CD4-positive, alpha-beta T cell treated with Interleukin-2 at 100 ng/mL for 4 hours (primary cell): Measurements from ENCODE around the gene NUP210.
"Not testable (repeated sequence)": the region's sequence is repeated elsewhere in the genome, so short reads cannot be mapped to it uniquely, and the experiment has no call there.

Experiments
- DNase-seq: peaks from one replicate; pipeline ENCODE4 v3.0.0-alpha.2; 2020; ENCODE audit warnings: low spot score

The NUP210 gene

DNA sequence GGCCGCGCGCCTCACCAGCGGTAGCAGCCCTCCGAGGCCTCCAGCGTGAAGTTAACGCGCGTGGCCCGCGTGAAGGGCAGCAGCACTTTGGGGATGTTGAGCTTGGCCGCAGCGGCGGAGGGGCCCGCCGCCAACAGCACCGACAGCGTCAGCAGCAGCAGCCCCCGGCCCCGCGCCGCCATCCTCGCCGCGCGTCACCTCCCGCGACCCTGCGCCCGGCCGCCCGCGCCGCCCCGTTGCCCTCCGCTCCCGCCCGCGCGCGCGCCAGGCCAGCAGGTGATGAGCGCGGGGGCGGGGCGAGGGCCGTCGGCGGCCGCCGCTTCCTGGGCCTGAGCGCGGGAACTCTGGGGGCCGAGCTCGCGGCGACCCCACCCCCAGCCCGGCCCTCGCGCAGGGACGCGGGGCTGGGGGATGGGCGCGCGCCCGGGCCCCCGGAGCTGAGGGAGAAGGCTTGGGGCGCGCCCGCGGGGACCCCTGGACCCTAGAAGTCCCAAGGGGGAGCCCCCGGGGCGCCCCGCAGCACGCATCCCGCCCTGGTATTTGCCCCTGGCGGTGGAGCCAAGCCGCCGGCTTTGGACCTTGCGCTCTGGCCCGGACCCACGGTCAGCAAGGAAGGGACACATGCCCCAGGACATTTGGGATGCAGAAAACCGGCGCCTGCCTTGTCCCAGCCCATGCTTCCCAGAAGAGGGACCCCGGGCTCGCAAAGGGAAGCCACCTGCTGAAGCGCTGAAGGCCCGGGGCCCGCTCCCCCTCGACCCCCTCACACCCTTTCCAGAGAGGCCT is at the start of gene NUP210:
TSS of gene NUP210 (minus strand) at position 278 of the 786 bp plus-strand sequence. CDS start at position 182, 96 bp downstream.
- peak; percentile 38 for DNase-seq

DNA sequence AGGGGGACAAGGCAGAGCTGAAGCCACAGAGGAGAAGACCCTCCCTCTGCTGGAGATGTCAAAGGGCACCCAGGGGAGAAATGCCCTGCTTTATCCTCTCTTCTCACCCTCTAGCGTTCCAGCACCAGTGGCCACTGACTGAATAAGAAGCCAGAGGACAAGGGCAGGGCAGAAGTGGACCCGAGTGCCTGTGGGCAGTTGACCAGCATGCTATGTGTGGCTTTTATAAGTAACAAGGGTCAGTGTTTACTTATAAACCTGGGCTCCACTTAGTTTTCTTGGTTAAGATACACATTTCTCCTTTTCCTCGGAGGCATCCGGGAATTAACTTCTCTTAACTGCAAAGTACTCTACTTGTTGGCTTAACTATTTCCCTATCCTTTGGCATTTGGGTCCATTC is 46.7 kb upstream of the NUP210 start:
- DNase-seq: no peak

DNA sequence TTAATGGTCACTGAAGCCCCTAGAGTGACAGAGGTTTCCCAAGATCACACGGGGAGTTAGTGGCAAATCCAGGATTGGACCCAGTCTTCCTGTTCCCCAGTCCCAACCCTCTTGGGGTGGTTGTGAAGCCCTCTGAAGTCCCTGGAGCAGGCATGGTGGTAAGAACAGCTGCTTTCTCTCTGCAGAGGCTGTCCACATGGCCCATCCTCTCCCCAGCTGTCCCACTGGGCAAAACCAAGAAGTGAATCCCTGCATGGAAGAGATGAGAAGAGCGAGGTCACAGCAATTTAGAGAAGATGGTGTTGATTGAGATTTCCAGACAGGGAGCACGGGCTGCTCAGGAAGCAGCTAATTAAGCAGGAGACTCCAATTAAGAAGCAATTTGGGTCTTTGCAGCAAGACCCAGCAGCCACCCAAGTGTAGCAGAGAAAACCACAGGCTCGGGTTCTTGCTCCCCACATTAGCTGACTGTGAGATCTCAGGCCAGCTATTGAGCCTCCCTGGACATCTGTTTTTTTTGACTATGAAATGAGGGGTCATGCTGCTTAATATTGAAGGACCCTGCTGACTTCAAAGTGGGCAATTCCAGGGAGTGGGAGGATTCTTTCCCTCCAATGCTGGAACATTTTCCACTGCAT is 45.2 kb upstream of the NUP210 start:
- no peak for DNase-seq

DNA sequence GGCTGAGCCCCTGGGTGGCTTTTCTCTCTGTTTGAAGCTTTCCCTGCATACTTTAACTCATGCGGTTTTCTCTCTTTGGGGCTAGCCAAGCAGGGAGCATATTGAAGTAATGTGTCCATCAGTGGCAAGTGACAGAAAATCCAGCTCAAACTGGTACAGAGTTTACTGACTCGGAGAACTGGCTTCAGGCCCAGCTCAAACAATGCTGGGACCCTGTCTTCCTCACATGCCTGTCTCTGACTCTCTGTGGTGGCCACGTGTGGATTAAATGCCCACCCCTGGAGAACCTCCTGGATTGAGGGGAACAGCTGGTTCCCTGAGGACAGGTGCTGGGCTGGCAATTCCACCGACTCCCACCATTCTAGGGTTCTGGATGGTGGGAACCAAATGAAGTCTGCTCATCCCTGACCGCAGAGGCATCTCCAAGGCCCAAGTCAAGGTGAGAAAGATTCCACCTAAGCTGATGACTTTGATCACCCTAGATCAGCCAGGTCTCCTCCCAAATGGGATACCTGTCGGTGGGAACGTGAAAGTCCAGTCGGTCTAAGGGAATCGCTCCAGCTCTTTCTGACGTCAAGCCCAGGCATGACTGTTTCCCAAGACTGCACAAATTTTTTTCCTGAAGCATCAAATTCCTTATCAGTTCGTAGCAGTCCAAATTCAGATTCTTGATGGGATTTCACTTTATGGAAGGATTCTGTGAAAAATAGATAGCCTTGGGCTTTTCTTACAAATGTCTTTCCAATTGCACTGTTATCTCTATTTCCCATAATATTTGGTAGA is 43.7 kb upstream of the NUP210 start:
- DNase-seq: no peak

DNA sequence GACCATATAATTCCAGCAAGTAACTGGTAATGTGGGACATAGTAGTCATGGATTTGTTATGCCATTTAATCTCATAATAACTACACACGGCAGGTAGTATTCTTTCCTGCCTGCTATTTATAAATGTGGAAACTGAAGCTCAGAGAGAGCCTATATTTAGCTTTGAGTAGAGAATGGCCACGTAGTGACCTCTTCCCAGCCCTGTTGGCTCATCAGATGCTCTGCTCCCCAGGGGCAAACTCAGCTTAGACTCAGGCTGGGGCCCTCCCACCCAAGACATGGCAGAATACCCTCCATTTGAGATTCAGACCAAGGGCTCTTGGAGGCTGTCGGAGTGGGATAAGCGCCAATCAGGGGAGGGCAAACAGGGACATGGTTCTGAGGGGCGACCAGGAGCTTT is 42.7 kb upstream of the NUP210 start:
- no peak for DNase-seq

DNA sequence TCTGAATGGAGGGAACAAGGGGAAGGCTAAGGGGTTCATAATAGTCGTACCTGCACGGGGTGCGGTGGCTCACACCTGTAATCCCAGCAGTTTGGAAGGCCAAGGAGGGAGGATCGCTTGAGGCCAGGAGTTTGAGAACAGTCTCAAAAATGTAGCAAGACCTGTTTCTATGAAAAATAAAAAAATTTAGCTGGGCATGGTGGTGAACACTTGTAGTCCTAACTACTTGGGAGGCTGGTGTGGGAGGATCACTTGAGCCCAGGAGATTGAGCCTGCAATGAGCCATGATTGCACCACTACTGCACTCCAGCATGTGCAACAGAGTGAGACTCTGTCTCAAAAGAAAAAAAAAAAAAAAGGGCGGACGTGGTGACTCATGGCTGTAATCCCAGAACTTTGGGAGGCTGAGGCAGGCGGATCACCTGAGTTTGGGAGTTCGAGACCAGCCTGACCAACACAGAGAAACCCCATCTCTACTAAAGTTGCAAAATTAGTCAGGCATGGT is 42.1 kb upstream of the NUP210 start:
- no peak for DNase-seq

DNA sequence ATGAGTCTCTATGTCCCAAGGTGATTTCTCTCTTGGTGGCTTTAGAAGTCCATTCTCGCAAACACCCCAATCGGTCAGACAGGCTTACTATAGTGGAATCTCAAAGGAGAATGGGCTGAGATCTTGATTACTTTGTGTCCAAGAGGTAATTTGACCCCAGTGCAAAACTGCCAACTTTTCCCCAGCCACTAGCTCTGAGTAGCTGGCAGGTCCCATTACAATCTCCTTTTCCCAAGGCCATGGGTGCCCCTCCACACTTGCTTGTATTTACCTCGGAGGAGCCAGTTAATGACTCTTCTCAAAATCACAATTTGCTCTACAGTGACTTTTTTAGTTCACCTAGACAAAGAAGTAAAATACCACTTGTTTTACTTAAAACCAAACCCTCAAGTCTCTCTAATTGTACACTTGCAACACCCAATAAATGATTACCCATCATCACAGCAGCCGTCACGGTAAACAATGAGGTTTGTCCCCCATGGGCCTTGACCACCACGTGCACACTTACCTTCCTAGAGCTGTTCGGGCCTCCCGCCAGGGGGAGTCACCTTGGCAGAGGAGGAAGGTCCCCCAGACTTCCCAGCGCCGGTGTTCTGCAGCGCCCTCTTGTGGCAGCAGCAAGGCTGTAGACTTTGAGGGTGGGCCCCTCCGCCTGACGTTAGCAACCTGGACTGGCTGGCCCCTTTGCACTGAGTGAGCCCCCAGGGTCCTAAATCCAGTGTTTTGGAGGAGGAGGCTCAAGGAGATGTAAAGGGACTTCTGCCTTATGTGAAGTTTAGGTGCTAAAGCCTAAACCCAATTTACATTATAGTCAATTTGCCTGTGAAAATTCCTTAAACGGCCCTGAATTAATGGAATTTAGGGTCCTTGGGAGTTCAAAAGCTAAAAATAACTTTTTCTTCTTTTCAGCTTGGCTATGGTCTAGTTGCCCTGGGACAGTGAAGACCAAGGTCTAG is 41.3 kb upstream of the NUP210 start:
- peak; percentile 73 for DNase-seq

DNA sequence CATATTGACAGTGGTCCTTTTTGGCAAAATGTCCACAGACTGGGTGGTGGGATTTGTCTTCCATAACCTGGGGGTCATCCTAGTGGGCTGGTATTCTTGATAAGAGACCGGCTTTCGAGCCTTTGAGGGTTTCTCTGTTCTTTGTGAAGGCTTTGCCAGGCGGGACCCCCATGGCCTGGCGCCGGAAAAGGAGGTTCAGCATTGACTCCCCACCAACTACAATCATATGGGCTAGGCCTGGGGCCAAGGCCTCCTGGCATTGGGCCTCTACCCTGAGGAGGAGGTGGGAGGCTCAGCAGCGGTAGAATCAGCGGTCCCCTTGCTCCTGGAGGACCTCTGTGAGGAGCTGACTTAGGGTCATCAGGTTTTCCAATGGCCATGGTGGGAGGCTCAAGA is 40.2 kb upstream of the NUP210 start:
- no peak for DNase-seq

DNA sequence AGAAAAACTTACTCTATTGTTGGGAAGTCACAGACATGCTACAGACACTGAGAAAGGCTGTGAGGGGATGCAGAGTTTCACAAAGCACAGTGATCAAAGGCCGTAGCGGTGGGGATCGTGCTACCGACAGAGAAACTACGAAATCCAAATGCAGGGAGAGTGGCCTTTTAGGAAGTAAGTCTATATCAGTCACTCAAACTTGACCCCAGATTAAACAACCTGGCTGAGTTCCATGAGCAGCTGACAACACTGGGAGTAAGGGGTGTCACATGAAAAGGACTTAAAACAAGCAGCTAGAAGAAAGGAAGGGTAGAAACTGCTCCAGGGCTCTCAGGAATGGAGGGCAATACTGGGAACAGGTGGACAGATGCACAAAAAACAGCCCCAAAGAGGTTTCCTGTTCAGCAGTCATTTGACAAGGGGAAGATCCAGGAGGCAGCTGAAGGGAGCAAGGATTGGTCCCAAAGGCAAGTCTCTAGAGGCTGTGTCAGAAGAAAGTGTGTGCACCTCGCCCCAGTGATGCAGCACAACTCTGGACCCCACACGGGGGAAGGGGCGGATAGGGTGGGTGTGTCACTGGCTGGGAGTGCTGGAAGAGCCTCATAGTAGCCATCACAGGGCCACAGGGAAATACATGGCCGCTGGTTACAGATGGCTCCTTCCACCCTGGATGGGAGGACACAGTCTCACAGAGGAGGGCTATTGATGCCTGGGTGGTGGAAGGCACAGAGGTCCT is 39.7 kb upstream of the NUP210 start:
- no peak for DNase-seq

DNA sequence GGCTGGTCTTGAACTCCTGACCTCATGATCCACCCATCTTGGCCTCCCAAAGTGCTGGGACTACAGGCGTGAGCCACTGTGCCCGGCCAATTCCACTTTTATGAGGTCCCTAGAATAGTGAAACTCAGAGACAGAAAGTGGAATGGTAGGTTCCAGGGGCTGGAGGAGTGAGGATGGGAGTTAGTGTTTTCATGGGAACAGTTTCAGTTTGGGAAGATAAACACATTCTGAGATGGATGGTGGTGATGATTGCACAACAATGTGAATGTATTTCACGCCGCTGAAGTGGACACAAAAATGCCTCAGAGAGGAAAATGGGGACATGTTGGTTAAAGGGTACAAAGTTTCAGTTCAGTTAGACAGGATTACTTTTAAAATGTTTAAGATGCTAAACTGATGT is 37.5 kb upstream of the NUP210 start:
- DNase-seq: no peak

DNA sequence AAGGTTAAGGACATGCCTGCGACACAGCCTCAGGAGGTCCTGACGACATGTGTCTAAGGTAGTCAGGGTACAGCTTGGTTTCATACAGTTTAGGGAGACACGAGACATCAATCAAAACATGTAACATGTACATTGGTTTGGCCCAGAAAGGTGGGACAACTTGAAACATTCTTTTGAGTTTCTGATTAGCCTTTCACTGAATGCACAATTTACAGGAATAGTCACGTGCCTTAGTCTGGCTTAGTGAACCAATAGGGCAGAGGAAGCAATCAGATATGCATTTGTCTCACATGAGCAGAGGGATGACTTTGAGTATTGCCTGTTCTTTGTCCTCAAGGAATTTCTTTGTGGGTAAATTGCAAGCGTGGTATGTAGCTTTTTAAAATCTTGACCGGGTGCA is 35.5 kb upstream of the NUP210 start:
- DNase-seq: no peak

DNA sequence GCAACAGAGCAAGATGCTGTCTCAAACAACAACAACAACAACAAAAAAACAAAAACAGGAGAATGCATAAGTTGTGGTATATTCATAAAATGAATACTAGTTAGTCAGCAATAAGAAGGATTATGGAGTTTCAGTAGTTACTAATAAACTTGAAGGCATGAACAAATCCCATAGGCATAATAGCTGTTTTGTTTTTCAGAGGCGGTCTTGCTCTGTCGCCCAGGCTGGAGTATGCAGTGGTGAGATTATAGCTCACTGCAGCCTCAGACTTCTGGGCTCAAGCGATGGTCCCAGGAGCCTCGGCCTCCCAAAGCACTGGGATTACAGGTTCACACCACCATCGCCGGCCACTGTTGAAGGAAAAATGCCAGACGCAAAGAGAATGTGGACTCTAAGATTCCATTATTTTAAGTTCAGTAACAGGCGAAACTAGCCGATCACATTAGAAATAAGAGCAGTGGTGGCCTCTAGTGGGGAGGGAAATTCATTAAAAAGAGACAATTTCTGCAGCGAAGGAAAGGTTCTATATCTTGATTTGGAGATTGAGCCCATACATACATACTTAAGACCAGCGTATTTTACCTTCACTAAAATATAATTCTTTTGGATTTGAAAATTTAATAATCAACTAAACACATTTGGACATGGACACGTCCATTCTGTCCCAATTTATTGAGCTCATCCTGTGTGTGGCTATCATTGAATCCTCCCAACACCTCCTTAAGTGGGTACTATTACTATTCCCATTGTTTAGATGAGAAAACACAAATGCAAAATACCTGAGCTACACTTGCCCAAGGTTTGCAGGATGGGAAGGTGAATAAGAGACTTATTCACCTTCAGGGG is 32.6 kb upstream of the NUP210 start:
- DNase-seq: peak; percentile 73

DNA sequence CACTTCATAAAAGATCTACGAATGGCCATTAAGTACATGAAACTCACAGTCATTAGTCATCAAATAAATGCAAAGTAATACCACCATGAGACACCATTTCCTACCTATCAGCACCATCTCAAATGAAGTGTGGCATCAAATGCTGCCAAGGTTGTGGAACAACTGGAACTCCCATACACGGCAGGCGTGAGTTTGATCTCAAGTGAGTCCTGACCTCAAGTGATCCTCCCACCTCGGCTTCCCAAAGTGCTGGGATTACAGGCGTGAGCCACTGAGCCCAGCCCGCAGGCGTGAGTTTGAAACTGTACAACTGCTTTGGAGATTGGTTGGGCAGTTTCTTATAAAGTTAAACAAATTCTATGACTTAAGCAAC is 31.2 kb upstream of the NUP210 start:
- DNase-seq: peak; percentile 49

DNA sequence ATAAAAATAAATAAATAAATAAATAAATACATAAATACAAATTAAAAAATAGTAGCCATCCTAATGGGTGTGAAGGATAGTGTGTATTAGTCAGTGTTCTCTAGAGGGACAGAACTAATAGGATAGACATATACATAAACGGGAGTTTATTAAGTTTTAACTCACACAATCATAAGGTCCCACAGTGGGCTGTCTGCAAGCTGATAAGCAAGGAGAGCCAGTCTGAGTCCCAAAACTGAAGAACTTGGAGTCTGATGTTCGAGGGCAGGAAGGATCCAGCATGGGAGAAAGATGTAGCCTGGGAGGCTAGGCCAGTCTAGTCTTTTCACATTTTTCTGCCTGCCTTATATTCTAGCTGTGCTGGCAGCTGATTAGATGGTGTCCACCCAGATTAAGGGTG is 22.8 kb upstream of the NUP210 start:
- not testable (repeated sequence) for DNase-seq

DNA sequence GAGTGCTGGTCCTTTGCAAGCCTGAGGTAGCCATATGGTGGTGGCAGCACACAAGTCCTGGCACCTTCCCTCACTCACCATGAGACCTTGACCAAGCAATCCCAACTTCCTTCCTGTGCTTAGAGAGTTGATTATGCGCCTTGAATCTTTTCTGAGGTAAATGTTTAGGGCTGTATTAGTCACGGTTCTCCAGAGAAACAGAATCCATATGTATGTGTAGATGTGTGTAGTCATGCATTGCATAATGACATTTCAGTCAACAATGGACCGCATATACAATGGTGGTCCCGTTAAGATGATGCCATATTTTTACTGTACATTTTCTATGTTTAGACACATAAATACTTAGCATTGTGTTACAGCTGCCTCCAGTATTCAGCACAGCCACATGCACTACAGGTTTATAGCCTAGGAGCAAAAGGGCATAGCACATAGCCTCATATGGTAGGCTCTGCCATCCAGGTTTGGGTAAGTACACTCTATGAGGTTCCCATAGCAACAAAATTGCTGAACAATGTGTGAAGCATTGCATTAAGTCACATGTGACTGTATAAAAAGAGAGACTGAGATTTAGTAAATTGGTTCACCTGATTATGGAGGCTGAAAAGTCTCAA is 20.2 kb upstream of the NUP210 start:
- no peak for DNase-seq

DNA sequence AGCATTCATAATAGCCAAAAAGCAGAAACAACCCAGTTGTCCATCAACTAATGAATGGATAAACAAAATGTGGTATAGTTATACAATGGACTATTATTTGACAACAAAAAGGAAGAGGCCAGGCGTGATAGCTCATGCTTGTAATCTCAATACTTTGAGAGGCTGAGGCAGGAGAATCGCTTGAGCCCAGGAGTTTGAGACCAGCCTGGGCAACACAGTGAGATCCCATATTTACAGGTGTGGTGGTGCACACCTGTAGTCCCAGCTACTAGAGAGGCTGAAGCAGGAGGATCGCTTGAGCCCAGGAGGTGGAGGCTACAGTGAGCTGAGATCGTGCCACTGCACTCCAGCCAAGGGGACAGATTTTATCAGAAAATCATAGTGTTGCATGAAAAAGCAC is 16.1 kb upstream of the NUP210 start:
- DNase-seq: not testable (repeated sequence)

DNA sequence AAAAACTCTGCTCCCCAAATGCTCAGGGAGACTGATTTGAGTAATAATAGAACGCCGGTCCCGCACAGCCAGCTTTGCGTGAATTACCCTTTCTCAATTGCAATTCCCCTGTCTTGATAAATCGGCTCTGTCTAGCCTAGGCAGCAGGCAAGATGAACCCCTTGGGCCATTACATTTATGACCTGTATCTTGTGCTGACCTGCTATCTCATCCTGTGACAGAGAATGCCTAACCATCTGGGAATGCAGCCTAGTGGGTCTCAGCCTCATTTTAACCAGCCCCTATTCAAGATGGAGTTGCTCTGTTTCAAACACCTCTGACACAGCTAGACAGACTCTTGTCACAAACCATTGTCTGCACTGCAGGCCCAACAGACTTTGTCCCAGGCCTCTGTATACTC is 13.8 kb upstream of the NUP210 start:
- no peak for DNase-seq

DNA sequence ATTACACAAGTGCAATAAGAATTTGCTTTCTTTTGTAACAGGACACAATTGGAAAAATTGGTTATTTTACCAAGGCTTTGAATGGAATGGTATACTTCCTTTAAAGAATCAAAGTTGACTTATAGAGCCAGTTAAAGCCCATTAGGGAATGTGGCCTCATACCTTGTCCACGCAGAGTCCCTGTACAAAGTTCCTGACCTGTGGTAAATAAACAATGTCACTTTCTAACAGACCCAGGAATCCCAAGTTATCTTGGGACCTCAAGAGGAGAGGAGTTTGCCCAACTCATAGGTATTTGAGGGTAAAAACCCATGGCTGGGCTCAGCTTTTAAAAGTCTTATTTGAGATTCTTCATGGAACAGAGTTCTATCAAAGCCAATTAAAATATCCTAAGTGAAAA is 12.0 kb upstream of the NUP210 start:
- DNase-seq: no peak

DNA sequence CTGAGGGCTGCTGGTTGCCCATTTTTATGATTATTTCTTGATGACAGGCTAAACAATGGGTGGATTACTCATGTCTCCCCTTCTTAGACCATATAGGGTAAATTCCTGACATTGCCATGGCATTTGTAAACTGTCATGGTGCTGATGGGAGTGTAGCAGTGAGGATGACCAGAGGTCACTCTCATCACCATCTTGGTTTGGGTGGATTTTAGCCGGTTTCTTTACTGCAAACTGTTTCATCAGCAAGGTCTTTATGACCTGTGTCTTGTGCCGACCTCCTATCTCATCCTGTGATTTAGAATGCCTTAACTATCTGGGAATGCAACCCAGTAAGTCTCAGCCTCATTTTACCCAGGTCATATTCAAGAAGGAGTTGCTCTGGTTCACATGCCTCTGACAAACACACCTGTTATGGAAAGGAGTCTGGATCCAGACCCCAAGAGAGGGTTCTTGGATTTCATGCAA is 10.3 kb upstream of the NUP210 start:
- not testable (repeated sequence) for DNase-seq
